AG04450 (cell line): ENCODE measurements around the gene OR52B4. TPM values are rescaled to one million over a fixed set of nuclear protein-coding genes. Genes with fewer than 3 reads are reported as not detected.
A peak's percentile ranks its signal among the peaks of the same experiment; 100 is the strongest.

Experiments
- CTCF ChIA-PET: fragments of 300-600, 350-600 bp; formaldehyde crosslinking; extraction: SDS; loops from one replicate; lab custom pipeline; 2022; ENCODE audit warnings: antibody characterized with exemption, inconsistent platforms; lab: Charles Lee
- POLR2A ChIA-PET: fragments of 350-600 bp; formaldehyde crosslinking; extraction: SDS; loops from one replicate; lab custom pipeline; 2021; ENCODE audit warnings: antibody characterized with exemption, inconsistent platforms; lab: Yijun Ruan, JAX
- DNase-seq: peaks from one replicate; pipeline ENCODE4 v3.0.0-alpha.2; 2011; ENCODE audit warnings: low read depth, low spot score
- H3K27ac ChIP-seq: one replicate; pipeline ENCODE4 v1.5.1; 2012; ENCODE audit warnings: low read depth, low read length, control low read depth
- H3K27me3 ChIP-seq: one replicate; pipeline ENCODE4 v1.6.0; 2012; ENCODE audit warnings: low read length; ENCODE audit not compliant: control insufficient read depth, insufficient read depth
- H3K4me3 ChIP-seq: 2 replicates; pipeline ENCODE4 v1.5.1; 2011; ENCODE audit warnings: mild to moderate bottlenecking, low read depth, low read length, control low read depth
- H3K9me3 ChIP-seq: 2 replicates; pipeline ENCODE4 v1.5.1; 2012; ENCODE audit warnings: low read length; ENCODE audit not compliant: control insufficient read depth, insufficient read depth
- polyA plus RNA-seq: library from polyadenylated mRNA; depleted of rRNA; stranded (reverse); fragments of >200 nt; gene quantifications from 2 replicates; pipeline ENCODE4 v1.2.3, GENCODE V29; 2011
- TF ChIP-seq, protein P1 (sequence below): IDR thresholded peaks from 2 replicates; pipeline ENCODE4 v1.5.1; 2011; ENCODE audit warnings: low read depth, low read length, control low read depth, inconsistent platforms

OR52B4 gene
- polyA plus RNA-seq, 1 experiment = not detected

DNA sequence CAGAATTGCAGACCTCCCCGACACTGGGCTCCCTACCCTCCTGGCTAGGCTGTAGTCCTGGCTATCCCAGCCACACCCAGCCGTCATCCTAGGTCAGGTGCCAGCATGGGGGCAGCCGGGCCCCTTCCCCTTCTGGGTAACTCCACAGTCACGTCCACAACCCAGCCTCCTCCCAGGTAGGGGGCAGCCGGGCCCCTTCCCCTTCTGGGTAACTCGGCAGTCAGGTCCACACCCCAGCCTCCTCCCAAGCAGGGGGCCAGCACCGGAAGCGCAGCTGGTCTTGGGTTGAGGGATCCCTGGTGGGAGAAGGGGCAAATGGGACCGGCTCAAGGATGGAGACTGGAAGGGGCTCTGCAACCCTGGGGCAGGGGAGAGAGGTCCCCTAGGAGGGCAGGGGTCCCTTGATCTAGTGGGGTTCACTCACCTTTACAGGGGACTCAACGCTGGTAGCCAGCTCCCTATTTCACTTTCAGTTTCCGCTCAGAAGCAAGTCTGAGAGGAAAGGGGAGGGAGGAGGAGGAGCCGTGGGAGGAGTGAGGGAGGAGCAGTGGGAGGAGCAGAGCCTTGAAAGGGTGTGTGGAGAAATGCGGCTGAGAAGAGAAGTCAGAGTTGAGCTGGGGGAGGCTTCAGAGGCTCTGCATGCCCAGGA, 25.1 kb upstream of the OR52B4 start, which contains the start of gene TRIM21:
Gene TRIM21 (minus strand): TSS at position 494 of the 649 bp plus-strand sequence. CDS start 3,293 bp downstream, outside the sequence.
- Histone ChIP-seq H3K27ac (no peak within 1 kb of the TSS), H3K9me3 (no peaks in the 10 kb centered on the region; the same call in 1 of the 2 replicates), H3K4me3 (peak within 1 kb of the TSS; percentile 99), H3K27me3 (no peaks in the 10 kb centered on the region)
- peak; percentile 63 for DNase-seq
- TF ChIP-seq, protein P1, sequence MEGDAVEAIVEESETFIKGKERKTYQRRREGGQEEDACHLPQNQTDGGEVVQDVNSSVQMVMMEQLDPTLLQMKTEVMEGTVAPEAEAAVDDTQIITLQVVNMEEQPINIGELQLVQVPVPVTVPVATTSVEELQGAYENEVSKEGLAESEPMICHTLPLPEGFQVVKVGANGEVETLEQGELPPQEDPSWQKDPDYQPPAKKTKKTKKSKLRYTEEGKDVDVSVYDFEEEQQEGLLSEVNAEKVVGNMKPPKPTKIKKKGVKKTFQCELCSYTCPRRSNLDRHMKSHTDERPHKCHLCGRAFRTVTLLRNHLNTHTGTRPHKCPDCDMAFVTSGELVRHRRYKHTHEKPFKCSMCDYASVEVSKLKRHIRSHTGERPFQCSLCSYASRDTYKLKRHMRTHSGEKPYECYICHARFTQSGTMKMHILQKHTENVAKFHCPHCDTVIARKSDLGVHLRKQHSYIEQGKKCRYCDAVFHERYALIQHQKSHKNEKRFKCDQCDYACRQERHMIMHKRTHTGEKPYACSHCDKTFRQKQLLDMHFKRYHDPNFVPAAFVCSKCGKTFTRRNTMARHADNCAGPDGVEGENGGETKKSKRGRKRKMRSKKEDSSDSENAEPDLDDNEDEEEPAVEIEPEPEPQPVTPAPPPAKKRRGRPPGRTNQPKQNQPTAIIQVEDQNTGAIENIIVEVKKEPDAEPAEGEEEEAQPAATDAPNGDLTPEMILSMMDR = no peak
- POLR2A ChIA-PET = no interaction called here
- CTCF ChIA-PET = interaction anchor here (1.4 to 2.4 kb wide), 2 partner anchors 146 to 206 kb away, joined by 4 to 6 read pairs; no protein-coding TSS in a partner anchor

DNA sequence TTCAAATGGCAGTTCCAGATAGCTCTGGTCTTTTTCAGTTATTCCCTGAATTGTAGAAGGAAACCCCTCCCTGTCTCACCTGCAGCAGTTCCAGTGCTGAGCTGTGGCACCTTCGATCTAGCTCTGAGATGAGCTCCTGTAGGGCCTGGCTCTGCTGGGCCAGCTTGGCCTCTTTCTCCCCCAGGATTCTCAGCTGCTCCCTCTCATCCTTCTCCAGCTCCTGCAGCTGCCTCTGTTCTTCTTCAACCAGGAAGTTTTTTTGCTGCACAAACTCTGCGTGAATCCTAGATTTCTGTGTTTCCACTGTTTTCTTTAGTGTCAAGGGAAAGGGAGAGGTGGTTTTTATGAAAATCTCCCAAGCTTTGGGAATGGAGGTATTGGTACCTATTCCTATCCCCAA, 20.0 kb upstream of the OR52B4 start:
- no peak for DNase-seq
- ChIA-PET POLR2A (no interaction called here), CTCF (no interaction called here)
- Histone ChIP-seq H3K27me3 (no peaks in the 10 kb centered on the region), H3K27ac (no peak overlapping the region), H3K9me3 (no peaks in the 10 kb centered on the region; the same call in 1 of the 2 replicates), H3K4me3 (no peak overlapping the region)
- TF ChIP-seq, protein P1 = no peak

- H3K9me3 ChIP-seq = no peaks in the 10 kb centered on the region
- ChIA-PET POLR2A (no interaction called here), CTCF (interaction anchor here (0.5 kb wide), 1 partner anchor 536 kb away, joined by 4 read pairs; no protein-coding TSS in a partner anchor)
- DNase-seq = no peak
- H3K27me3 ChIP-seq = no peaks in the 10 kb centered on the region
- no peak overlapping the region for H3K4me3 ChIP-seq
- TF ChIP-seq, protein P1 = no peak
- H3K27ac ChIP-seq = no peak overlapping the region
Measured at GRCh38 chr11:4385978-4386740, 18.0 kb upstream of the OR52B4 start.

DNA sequence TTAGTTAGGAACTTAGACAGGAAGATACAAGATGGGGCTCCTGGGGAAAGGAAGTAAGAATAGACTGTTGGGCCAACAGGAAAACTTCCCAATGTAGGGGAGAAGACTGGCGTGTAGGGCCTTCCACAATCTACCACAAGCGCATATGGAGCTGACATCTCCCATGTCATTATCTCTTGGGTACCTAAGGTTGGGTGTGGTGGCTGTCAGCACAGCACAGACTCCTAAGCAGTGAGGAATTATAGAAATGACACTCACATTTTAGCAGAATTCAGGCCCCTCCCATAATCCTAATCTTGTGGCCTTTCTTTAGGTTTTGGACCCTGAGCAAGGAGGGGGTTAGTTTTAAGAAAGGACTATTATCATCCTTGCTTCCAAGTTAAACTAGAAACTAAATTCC, 13.7 kb upstream of the OR52B4 start:
- ChIA-PET POLR2A (no interaction called here), CTCF (no interaction called here)
- Histone ChIP-seq H3K27ac (no peak overlapping the region), H3K4me3 (no peak overlapping the region), H3K27me3 (no peaks in the 10 kb centered on the region), H3K9me3 (no peaks in the 10 kb centered on the region)
- no peak for DNase-seq
- TF ChIP-seq, protein P1 = no peak
